Breast epithelium (tissue), 4 donors: Measurements from ENCODE around the gene CENPU. TPM values are rescaled to one million over a fixed set of nuclear protein-coding genes. Genes with fewer than 3 reads are reported as not detected.

Experiments used
- DNase-seq, 2 donors: peaks; one replicate each; pipeline ENCODE4 v3.0.0-alpha.2; 2019; ENCODE audit warnings: low spot score in 2 of 2
- H3K27ac ChIP-seq, 2 donors: fragments of 200-600 bp; sonication (generic) in 1 of 2; one replicate each; pipeline ENCODE4 v1.5.1; 2016 to 2019; ENCODE audit warnings: mild to moderate bottlenecking in 1 of 2
- H3K27me3 ChIP-seq, 2 donors: fragments of 200-600 bp; sonication (generic) in 1 of 2; one replicate each; pipeline versions ENCODE4 v1.5.1 to v1.6.0; 2017 to 2019; ENCODE audit warnings: control low read depth in 1 of 2, mild to moderate bottlenecking in 1 of 2
- H3K36me3 ChIP-seq: fragments of 200-600 bp; one replicate; pipeline ENCODE4 v1.5.1; 2019
- H3K4me1 ChIP-seq, 2 donors: fragments of 200-600 bp; sonication (generic); one replicate each; pipeline ENCODE4 v1.5.1; 2016 to 2019; ENCODE audit warnings: control low read depth in 1 of 2
- H3K4me3 ChIP-seq, 3 donors: fragments of 200-600 bp; sonication (generic); 1 replicate in 2 of 3; 2 replicates in 1 of 3; pipeline ENCODE4 v1.5.1; 2016 to 2019; ENCODE audit warnings: mild to moderate bottlenecking in 3 of 3, moderate library complexity in 2 of 3
- H3K9me3 ChIP-seq, 2 donors: fragments of 200-600 bp; sonication (generic) in 1 of 2; one replicate each; pipeline ENCODE4 v1.5.1; 2016 to 2019; ENCODE audit warnings: control low read depth in 1 of 2
- CTCF ChIP-seq, 3 donors: fragments of 450-650 bp; IDR thresholded peaks; one replicate each; pipeline ENCODE4 v1.5.1; 2016 to 2017; ENCODE audit warnings: antibody characterized with exemption in 3 of 3, mild to moderate bottlenecking in 3 of 3, moderate library complexity in 3 of 3
- POLR2A ChIP-seq: fragments of 450-650 bp; IDR thresholded peaks from one replicate; pipeline ENCODE4 v1.6.1; 2016; ENCODE audit warnings: antibody characterized with exemption, mild to moderate bottlenecking, moderate library complexity
- POLR2AphosphoS5 ChIP-seq, 3 donors: sonication (generic); formaldehyde crosslinking; IDR thresholded peaks; one replicate each; pipeline ENCODE4 v1.6.1; 2017; ENCODE audit warnings: antibody characterized with exemption in 3 of 3
- intact Hi-C: fragments of 100-400 bp; cut with DNase I; formaldehyde crosslinking; loops from one replicate; pipeline ENCODE4 v1.15.1; 2023; ENCODE audit warnings: low total_unique reads
- total RNA-seq, 3 donors: library from RNA; depleted of rRNA; stranded (reverse); fragments of >200 nt; gene quantifications; one replicate each; pipeline ENCODE4 v1.1.0, GENCODE V29; 2016

The CENPU gene
- total RNA-seq, 3 donors from 2014 or later: 2.2 to 4.3 (median 2.6) TPM

- TF ChIP-seq POLR2A: no peak
- no peak for TF ChIP-seq POLR2AphosphoS5 (IDR thresholded peaks at IDR 0.05)
- no peak for TF ChIP-seq CTCF (IDR thresholded peaks at IDR 0.05)
- H3K4me1 ChIP-seq: no peaks in the 10 kb centered on the region
- no peak overlapping the region for H3K27ac ChIP-seq
- H3K27me3 ChIP-seq: no peaks in the 10 kb centered on the region
- no peaks in the 10 kb centered on the region for H3K36me3 ChIP-seq
- no peak overlapping the region for H3K4me3 ChIP-seq
- intact Hi-C loops: no loop called here
- DNase-seq: no peak
- H3K9me3 ChIP-seq: no peaks in the 10 kb centered on the region
Observed at GRCh38 chr4:184675821-184676492, 57.9 kb downstream of the CENPU start.

GRCh38 chr4:184675018-184675417 lies 58.9 kb downstream of the CENPU start:
- intact Hi-C loops: no loop called here
- H3K36me3 ChIP-seq: no peaks in the 10 kb centered on the region
- TF ChIP-seq POLR2A: no peak
- no peak for TF ChIP-seq POLR2AphosphoS5 (IDR thresholded peaks at IDR 0.05)
- TF ChIP-seq CTCF (IDR thresholded peaks at IDR 0.05): no peak
- H3K27me3 ChIP-seq: no peaks in the 10 kb centered on the region
- H3K4me1 ChIP-seq: no peaks in the 10 kb centered on the region
- H3K27ac ChIP-seq: no peak overlapping the region
- H3K4me3 ChIP-seq: no peak overlapping the region
- no peaks in the 10 kb centered on the region for H3K9me3 ChIP-seq
- DNase-seq: no peak

- no peak for DNase-seq
- Histone ChIP-seq H3K4me1 (no peaks in the 10 kb centered on the region), H3K27me3 (no peaks in the 10 kb centered on the region), H3K4me3 (no peak overlapping the region), H3K27ac (no peak overlapping the region), H3K36me3 (no peaks in the 10 kb centered on the region), H3K9me3 (no peaks in the 10 kb centered on the region)
- intact Hi-C loops: no loop called here
- TF ChIP-seq POLR2A (no peak), CTCF (IDR thresholded peaks at IDR 0.05) (no peak), POLR2AphosphoS5 (IDR thresholded peaks at IDR 0.05) (no peak)
Observed at GRCh38 chr4:184674011-184674410, 59.9 kb downstream of the CENPU start.

GRCh38 chr4:184672741-184673140 lies 61.2 kb downstream of the CENPU start:
- Histone ChIP-seq H3K9me3 (no peaks in the 10 kb centered on the region), H3K27me3 (no peaks in the 10 kb centered on the region), H3K4me1 (no peaks in the 10 kb centered on the region), H3K27ac (no peak overlapping the region), H3K36me3 (no peaks in the 10 kb centered on the region), H3K4me3 (no peak overlapping the region)
- DNase-seq: no peak
- TF ChIP-seq POLR2AphosphoS5 (IDR thresholded peaks at IDR 0.05) (no peak), CTCF (IDR thresholded peaks at IDR 0.05) (no peak), POLR2A (no peak)
- intact Hi-C loops: no loop called here

GRCh38 chr4:184671101-184671500 lies 62.8 kb downstream of the CENPU start:
- no peak for TF ChIP-seq POLR2AphosphoS5 (IDR thresholded peaks at IDR 0.05)
- TF ChIP-seq CTCF (IDR thresholded peaks at IDR 0.05): no peak
- TF ChIP-seq POLR2A: no peak
- DNase-seq: no peak
- Histone ChIP-seq H3K27me3 (no peaks in the 10 kb centered on the region), H3K4me1 (no peaks in the 10 kb centered on the region), H3K27ac (no peak overlapping the region), H3K4me3 (no peak overlapping the region), H3K36me3 (no peaks in the 10 kb centered on the region), H3K9me3 (no peaks in the 10 kb centered on the region)
- intact Hi-C loops: no loop called here
